Activated T-cell treated with anti-CD3 and anti-CD28 coated beads, Interleukin-2, amount 50 U/mL, for 4 hours (primary cell): ENCODE measurements around the gene KIF6. TPM values are rescaled to one million over a fixed set of nuclear protein-coding genes. Genes with fewer than 3 reads are reported as not detected.

Source experiments
- ATAC-seq, 2 donors: fragments of 200-7000 bp; cut with Tn5 transposase; one replicate each; pipeline ENCODE4 v1.10.0; 2021
- DNase-seq: peaks from one replicate; pipeline ENCODE4 v3.0.0-alpha.2; 2020
- H3K27me3 Mint-ChIP-seq: one replicate; pipeline ENCODE4 v1.8.0; 2021; ENCODE audit warnings: low read depth, mixed read lengths
- H3K36me3 Mint-ChIP-seq: one replicate; pipeline ENCODE4 v1.8.0; 2022; ENCODE audit warnings: mixed read lengths; ENCODE audit not compliant: insufficient read depth
- H3K4me1 Mint-ChIP-seq: one replicate; pipeline ENCODE4 v1.8.0; 2021; ENCODE audit warnings: low read depth, mixed read lengths
- H3K4me3 Mint-ChIP-seq: one replicate; pipeline ENCODE4 v1.8.0; 2021; ENCODE audit warnings: mild to moderate bottlenecking, moderate library complexity, mixed read lengths
- H3K9me3 Mint-ChIP-seq: one replicate; pipeline ENCODE4 v1.8.0; 2021; ENCODE audit warnings: mixed read lengths
- total RNA-seq, 3 donors: library from RNA; stranded (reverse); gene quantifications; one replicate each; pipeline ENCODE4 v1.2.1, GENCODE V29; 2021

The KIF6 gene
- total RNA-seq, 3 donors from 2014 or later, result 0.18 to 0.41 (median 0.40) TPM

DNA sequence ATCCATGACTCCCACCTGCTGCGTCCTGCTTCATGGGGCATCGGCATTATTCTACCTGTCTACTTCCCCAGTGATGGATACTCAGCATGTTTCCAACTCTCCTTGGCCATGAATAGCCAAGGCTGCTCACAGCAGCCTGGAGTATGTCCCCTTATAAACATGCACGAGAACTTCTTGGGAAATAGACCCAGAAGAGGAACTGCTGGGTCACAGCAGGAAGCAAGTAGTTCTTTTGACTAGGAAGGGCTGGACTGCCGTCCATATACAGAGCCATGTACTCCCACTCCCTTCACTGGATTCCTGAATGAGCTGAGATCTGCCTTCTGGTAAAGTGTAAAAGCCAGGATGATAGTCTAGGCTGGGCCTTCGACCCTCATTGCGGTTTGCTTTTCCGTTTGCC is 296.4 kb downstream of the KIF6 start:
- DNase-seq (no peak), ATAC-seq (no peak)
- Mint-ChIP-seq H3K4me1 (peaks cover 3% of the 10 kb centered on the region), H3K9me3 (no peaks in the 10 kb centered on the region), H3K36me3 (no peaks in the 10 kb centered on the region), H3K27me3 (peaks cover 6% of the 10 kb centered on the region), H3K4me3 (no peak overlapping the region)

DNA sequence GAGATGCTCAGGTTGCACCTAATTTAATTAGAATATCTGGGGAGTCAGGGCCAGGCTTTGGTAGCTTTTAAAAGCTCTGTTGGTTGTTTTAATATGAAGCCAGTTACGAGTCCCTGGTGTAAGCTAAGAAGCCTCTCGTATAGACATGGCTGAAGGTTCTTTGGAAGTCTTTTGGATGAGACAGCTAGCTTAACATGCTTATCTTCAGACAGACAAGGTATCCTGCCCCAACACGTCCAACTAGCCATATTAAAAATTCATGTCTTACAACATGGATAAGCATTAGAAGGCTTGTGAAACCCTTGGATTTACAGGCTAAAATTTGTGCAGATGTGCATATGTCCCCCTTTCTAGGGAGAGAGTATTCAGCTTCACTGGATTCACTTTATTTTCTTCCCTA is 297.1 kb downstream of the KIF6 start:
- H3K36me3 Mint-ChIP-seq, result no peaks in the 10 kb centered on the region
- DNase-seq, result no peak
- H3K4me3 Mint-ChIP-seq, result no peak overlapping the region
- H3K4me1 Mint-ChIP-seq, result peaks cover 3% of the 10 kb centered on the region
- no peaks in the 10 kb centered on the region for H3K9me3 Mint-ChIP-seq
- peaks cover 6% of the 10 kb centered on the region for H3K27me3 Mint-ChIP-seq
- no peak for ATAC-seq

DNA sequence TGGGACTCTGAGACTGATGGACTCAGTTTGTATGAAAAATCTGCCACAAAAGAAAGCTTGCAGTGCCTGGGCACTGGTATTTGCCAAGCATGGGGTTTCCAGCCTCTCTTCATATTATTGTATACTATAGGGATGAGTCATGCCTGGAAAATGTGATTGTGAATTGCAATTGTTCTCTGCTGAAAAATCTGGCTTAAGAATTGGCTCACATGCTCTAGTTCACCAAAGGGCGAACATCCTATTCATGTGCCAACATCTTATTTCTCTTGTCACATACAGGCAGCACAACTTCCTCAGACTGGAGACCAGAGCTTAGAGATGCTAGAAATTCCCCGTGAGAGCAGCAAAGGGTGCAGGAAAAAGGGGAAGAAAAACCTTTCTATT is 299.1 kb downstream of the KIF6 start:
- no peaks in the 10 kb centered on the region for H3K4me1 Mint-ChIP-seq
- H3K4me3 Mint-ChIP-seq, result no peak overlapping the region
- ATAC-seq (peak; percentile 39 to 62), DNase-seq (no peak)
- no peaks in the 10 kb centered on the region for H3K9me3 Mint-ChIP-seq
- no peaks in the 10 kb centered on the region for H3K36me3 Mint-ChIP-seq
- peaks cover 6% of the 10 kb centered on the region for H3K27me3 Mint-ChIP-seq

DNA sequence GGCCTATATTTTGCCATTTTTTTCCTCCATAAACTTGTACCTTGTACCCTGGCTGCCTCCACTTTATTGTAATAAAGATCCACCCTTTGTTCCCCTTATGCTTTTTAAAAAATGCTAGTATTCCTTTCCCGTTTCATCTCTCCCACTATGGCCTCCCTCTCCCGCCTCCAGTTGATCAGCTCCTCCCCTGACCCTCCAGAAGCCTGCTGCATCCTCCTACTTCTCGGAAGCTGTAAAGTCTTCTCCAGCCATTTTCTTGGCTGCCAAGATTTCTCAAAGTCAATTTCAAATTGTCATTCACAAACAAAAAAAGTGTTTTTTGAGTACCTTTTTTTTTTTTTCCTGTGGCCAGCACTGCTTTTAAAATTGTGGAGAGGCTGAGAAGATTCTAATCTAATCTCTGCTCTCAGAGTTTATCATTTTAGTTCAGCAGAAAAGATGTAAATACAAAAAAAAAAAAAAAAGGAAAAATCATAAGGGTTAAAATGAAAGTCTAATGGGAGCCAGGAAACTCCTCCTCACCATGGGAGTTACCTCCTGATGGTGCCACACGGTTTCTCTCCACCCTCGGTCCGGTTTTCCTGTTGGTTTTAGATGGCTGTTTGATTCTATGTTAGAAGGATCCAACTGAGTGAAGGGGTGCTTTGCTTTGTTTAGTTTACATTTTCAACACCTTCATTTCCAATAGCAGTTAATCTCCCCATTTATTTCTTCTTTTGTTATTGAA is 299.7 kb downstream of the KIF6 start:
- H3K4me1 Mint-ChIP-seq, result no peaks in the 10 kb centered on the region
- H3K9me3 Mint-ChIP-seq, result no peaks in the 10 kb centered on the region
- ATAC-seq, result no peak
- no peak overlapping the region for H3K4me3 Mint-ChIP-seq
- H3K27me3 Mint-ChIP-seq, result peaks cover 6% of the 10 kb centered on the region
- DNase-seq, result no peak
- no peaks in the 10 kb centered on the region for H3K36me3 Mint-ChIP-seq

DNA sequence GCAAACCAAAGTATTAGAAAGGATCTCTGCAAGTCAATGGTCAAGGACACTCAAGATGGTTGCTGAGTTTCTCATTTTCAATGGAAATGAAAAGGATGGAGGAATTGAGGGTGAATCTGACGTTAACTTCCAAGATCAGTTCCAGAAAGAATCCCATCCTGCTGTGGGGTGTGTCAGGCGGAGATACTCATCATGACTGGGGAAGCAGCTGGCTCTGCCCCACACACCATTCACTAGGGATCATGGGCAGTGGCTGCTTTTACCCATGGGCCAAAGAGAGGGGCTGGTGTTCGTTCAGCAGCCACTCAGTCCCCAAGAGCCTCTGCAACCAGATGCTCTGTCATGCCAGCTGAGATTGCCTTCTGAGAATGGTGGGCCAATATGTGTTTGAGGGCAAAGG is 300.4 kb downstream of the KIF6 start:
- Mint-ChIP-seq H3K27me3 (peaks cover 2% of the 10 kb centered on the region), H3K4me3 (no peak overlapping the region), H3K9me3 (no peaks in the 10 kb centered on the region), H3K36me3 (no peaks in the 10 kb centered on the region), H3K4me1 (no peaks in the 10 kb centered on the region)
- DNase-seq (no peak), ATAC-seq (no peak)

DNA sequence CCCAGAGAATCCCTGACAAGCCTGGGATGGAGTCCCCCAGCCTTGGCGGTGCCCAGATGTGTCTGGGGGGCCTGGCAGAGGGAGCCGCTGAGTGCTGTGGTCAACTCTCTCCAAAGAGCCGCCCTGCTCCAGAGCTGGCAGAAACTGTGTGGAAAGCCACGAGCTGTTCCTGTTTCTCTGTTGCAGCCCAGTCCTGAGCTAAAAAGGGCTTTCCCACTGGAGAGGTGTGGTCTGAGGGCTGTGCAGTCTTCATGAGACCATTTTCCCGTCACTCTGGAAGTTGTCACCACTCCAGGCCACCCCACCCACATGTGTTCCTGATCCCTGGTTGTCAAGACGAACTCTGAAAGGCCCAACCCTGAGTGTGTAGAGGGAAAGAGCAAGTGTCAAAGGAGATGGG is 303.0 kb downstream of the KIF6 start:
- Mint-ChIP-seq H3K9me3 (no peaks in the 10 kb centered on the region), H3K27me3 (peaks cover 2% of the 10 kb centered on the region), H3K4me1 (no peaks in the 10 kb centered on the region), H3K4me3 (no peak overlapping the region), H3K36me3 (no peaks in the 10 kb centered on the region)
- ATAC-seq (no peak), DNase-seq (no peak)

DNA sequence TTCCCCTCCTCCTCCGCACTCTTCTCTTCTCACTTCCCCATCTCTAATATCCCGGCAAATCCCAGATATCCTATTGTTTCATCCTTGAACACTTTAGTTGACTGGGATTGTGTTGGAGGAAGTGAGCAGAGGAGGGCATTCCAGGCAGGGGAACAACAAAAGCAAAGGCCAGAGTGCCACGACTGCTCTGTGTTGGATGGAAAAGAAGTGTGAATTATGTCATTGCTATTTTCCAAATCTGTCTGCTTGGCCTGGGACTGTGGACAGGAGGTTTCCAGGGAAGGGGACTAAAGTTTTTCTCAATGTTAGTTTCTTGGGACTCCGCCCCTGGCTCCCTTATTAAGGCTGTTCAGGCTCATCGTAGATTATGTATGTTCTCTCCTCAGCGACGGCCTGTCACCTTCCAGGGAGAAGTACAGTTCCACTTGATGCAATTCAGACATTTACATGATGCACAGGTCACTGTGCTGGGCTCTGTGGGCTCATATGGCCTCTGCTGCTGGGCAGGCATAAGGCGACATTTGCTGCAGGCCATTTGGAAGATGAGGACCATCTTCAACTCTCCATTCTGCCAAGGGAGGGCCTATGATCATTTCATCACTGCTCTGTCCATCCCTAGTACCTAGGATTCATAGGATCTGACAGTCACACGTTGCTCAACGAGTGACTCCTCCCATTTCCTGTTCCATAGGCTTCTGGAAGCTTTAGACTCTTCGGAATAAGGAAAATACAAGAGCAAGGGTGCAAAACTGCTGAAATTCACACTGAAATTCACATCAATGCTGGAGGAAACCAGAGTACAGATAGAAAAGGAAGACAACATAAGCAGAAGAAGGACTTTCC is 303.6 kb downstream of the KIF6 start:
- Mint-ChIP-seq H3K4me1 (no peaks in the 10 kb centered on the region), H3K27me3 (peaks cover 2% of the 10 kb centered on the region)

GRCh38 chr6:39420300-39421265 is 304.6 kb downstream of the KIF6 start:
- ATAC-seq, result no peak
- Mint-ChIP-seq H3K9me3 (no peaks in the 10 kb centered on the region), H3K27me3 (peaks cover 2% of the 10 kb centered on the region), H3K36me3 (no peaks in the 10 kb centered on the region), H3K4me3 (no peak overlapping the region), H3K4me1 (no peaks in the 10 kb centered on the region)
- no peak for DNase-seq

More for the DNA sequence above, 303.6 kb downstream of the KIF6 start:
- Mint-ChIP-seq H3K4me3 (no peak overlapping the region), H3K36me3 (no peaks in the 10 kb centered on the region), H3K9me3 (no peaks in the 10 kb centered on the region)
- ATAC-seq (no peak), DNase-seq (no peak)

GRCh38 chr6:39419607-39420006 is 305.6 kb downstream of the KIF6 start:
- H3K36me3 Mint-ChIP-seq, result no peaks in the 10 kb centered on the region
- DNase-seq, result no peak
- no peak for ATAC-seq
- no peaks in the 10 kb centered on the region for H3K9me3 Mint-ChIP-seq
- peaks cover 2% of the 10 kb centered on the region for H3K27me3 Mint-ChIP-seq
- no peaks in the 10 kb centered on the region for H3K4me1 Mint-ChIP-seq
- no peak overlapping the region for H3K4me3 Mint-ChIP-seq

DNA sequence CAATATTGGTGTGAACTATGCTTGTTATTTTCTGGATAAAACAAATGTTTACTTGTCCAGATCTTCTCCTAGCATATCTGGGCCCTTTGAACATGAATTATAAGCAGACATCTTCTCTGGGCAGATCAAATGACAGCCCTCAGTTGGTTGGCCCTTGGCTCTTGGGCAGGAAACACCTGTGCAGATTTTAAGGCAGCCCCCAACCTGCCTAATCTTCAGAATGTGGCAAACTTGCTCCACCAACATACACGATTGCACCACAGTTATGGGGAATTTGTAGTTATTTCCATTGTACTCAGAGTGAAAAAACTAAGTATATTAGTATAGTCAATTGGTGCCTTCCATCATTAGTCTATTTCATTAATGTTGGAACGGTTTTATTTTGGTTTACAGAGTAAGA is 307.8 kb downstream of the KIF6 start:
- DNase-seq (no peak), ATAC-seq (no peak)
- H3K4me3 Mint-ChIP-seq, result no peak overlapping the region
- no peaks in the 10 kb centered on the region for H3K9me3 Mint-ChIP-seq
- H3K36me3 Mint-ChIP-seq, result no peaks in the 10 kb centered on the region
- peaks cover 5% of the 10 kb centered on the region for H3K27me3 Mint-ChIP-seq
- no peaks in the 10 kb centered on the region for H3K4me1 Mint-ChIP-seq

- no peak for ATAC-seq
- H3K4me1 Mint-ChIP-seq, result no peaks in the 10 kb centered on the region
- H3K27me3 Mint-ChIP-seq, result peaks cover 3% of the 10 kb centered on the region
- no peaks in the 10 kb centered on the region for H3K9me3 Mint-ChIP-seq
- H3K4me3 Mint-ChIP-seq, result no peak overlapping the region
- DNase-seq, result no peak
- no peaks in the 10 kb centered on the region for H3K36me3 Mint-ChIP-seq
Measured at GRCh38 chr6:39416728-39417127, 308.5 kb downstream of the KIF6 start.

DNA sequence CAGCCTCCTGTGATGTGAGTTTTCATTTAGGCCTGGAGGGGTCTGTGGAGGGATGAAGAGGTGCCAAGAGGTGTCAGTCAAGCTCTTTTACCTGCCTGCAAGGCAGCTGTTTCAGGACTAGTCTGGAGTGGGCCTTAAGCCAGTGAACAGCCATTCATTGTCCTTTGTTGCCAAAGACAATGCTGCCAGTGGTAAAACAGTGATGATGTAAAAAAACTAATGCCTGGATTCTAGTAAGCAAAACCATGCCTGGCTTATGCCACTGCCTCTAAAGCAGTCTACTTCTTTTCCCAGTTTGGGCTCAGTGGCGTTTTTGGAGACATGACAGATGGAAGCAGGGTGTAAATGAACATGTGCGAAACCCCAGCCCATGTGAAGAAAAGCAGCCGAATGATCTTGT is 309.2 kb downstream of the KIF6 start:
- Mint-ChIP-seq H3K36me3 (no peaks in the 10 kb centered on the region), H3K27me3 (peaks cover 3% of the 10 kb centered on the region), H3K9me3 (no peaks in the 10 kb centered on the region), H3K4me1 (no peaks in the 10 kb centered on the region), H3K4me3 (no peak overlapping the region)
- no peak for DNase-seq
- no peak for ATAC-seq

- Mint-ChIP-seq H3K27me3 (peaks cover 3% of the 10 kb centered on the region), H3K36me3 (no peaks in the 10 kb centered on the region), H3K4me1 (no peaks in the 10 kb centered on the region), H3K9me3 (no peaks in the 10 kb centered on the region), H3K4me3 (no peak overlapping the region)
- DNase-seq (no peak), ATAC-seq (no peak)
Measured at GRCh38 chr6:39415482-39415881, 309.7 kb downstream of the KIF6 start.

DNA sequence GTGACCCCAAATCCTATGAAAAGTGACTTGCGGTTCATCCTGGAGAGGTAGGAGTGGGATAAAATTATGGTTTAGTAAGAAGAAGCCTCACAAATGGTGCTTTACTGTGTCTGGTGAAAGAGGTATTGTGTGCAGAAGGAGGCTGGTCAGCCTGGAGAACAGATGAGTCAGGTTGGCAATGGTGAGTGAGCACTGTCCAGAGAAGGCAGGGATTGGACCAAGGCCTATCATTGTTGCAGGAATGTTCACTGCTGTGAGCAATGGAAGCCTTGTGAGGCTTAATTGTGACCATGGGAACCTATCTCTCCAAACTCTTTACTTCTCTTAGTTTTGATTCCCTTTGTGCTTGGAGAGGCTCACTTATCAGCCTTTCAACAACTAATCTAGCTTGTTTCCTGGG is 313.7 kb downstream of the KIF6 start:
- H3K27me3 Mint-ChIP-seq, result peaks cover 3% of the 10 kb centered on the region
- H3K36me3 Mint-ChIP-seq, result no peaks in the 10 kb centered on the region
- ATAC-seq (no peak), DNase-seq (no peak)
- no peaks in the 10 kb centered on the region for H3K9me3 Mint-ChIP-seq
- H3K4me3 Mint-ChIP-seq, result no peak overlapping the region
- H3K4me1 Mint-ChIP-seq, result no peaks in the 10 kb centered on the region
